ENCODE measurements around the gene ZNF382. TPM values are rescaled to one million over a fixed set of nuclear protein-coding genes. Genes with fewer than 3 reads are reported as not detected.

The ZNF382 gene
- total RNA-seq, 2 experiments from 2014 or later, result 10.3 to 10.9 TPM

GRCh38 chr19:36665832-36666231 lies 60.7 kb downstream of the ZNF382 start:
- ChIA-PET CTCF (interaction anchor here (0.7 kb wide), 1 partner anchor 189 kb away, joined by 3 read pairs; no protein-coding TSS in a partner anchor), POLR2A (interaction anchor here (0.7 kb wide), 2 partner anchors 138 to 247 kb away, joined by 6 read pairs; partner anchors contain the start of genes ZFP82 and ZNF260)

- POLR2A ChIA-PET, result no interaction called here
Measured at GRCh38 chr19:36668646-36669045, 63.5 kb downstream of the ZNF382 start.

GRCh38 chr19:36672368-36672767 lies 67.3 kb downstream of the ZNF382 start:
- ChIA-PET CTCF (no interaction called here), POLR2A (no interaction called here)

More at GRCh38 chr19:36668646-36669045, 63.5 kb downstream of the ZNF382 start:
- CTCF ChIA-PET, result no interaction called here

GRCh38 chr19:36674201-36674600 lies 69.1 kb downstream of the ZNF382 start:
- ChIA-PET POLR2A (no interaction called here), CTCF (no interaction called here)

GRCh38 chr19:36679455-36679854 lies 74.3 kb downstream of the ZNF382 start:
- ChIA-PET POLR2A (no interaction called here), CTCF (no interaction called here)

Other genes starting within 250 kb of the ZNF382 start
- 1 to 10 TPM; 2.2 TPM for gene ZFP14, start 226.1 kb upstream of the ZNF382 start, total RNA-seq
- gene ZFP82, start 186.7 kb upstream of the ZNF382 start, total RNA-seq, result 1 to 10 TPM; 5.3 to 6.2 TPM
- 1 to 10 TPM; 7.3 to 7.7 TPM for gene ZNF566, start 115.8 kb upstream of the ZNF382 start, total RNA-seq
- gene ZNF260, start 77.0 kb upstream of the ZNF382 start, total RNA-seq, result 1 to 10 TPM; 5.4 to 5.8 TPM
- gene ZNF529, start 32.0 kb upstream of the ZNF382 start, total RNA-seq, result 10 to 100 TPM; 12.0 to 14.7 TPM
- gene ZNF461, start 61.5 kb downstream of the ZNF382 start, total RNA-seq, result 1 to 10 TPM; 5.3 to 5.4 TPM
- 1 to 10 TPM; 7.0 to 7.9 TPM for gene ZNF567, start 82.3 kb downstream of the ZNF382 start, total RNA-seq
- gene ZNF850, start 167.5 kb downstream of the ZNF382 start, total RNA-seq, result 1 to 10 TPM; 5.0 to 6.0 TPM
- gene ZNF790, start 233.1 kb downstream of the ZNF382 start, total RNA-seq, result 1 to 10 TPM; 7.3 to 7.7 TPM
- 1 to 10 TPM; 2.3 to 3.8 TPM for gene ZNF345, start 245.6 kb downstream of the ZNF382 start, total RNA-seq